Suprapubic skin (tissue), 4 donors: Measurements from ENCODE around the gene AGAP1. TPM values are rescaled to one million over a fixed set of nuclear protein-coding genes. Genes with fewer than 3 reads are reported as not detected.

ENCODE experiments used
- DNase-seq, 2 donors: peaks; one replicate each; pipeline ENCODE4 v3.0.0-alpha.2; 2019; ENCODE audit warnings: low spot score in 2 of 2
- H3K27ac ChIP-seq: fragments of 200-600 bp; sonication (generic); one replicate; pipeline ENCODE4 v1.5.1; 2019
- H3K27me3 ChIP-seq: fragments of 200-600 bp; sonication (generic); one replicate; pipeline ENCODE4 v1.5.1; 2019
- H3K36me3 ChIP-seq: fragments of 200-600 bp; sonication (generic); one replicate; pipeline ENCODE4 v1.5.1; 2019
- H3K4me1 ChIP-seq: fragments of 200-600 bp; sonication (generic); one replicate; pipeline ENCODE4 v1.5.1; 2019
- H3K4me3 ChIP-seq: fragments of 200-600 bp; sonication (generic); one replicate; pipeline ENCODE4 v1.5.1; 2019; ENCODE audit warnings: mild to moderate bottlenecking
- H3K9me3 ChIP-seq: fragments of 200-600 bp; sonication (generic); one replicate; pipeline ENCODE4 v1.5.1; 2019
- CTCF ChIP-seq, 2 donors: fragments of 200-600 bp in 1 of 2; fragments of 450-650 bp in 1 of 2; sonication (generic) in 1 of 2; IDR thresholded peaks; one replicate each; pipeline ENCODE4 v1.5.1; 2016 to 2019; ENCODE audit warnings: antibody characterized with exemption in 2 of 2, mild to moderate bottlenecking in 1 of 2, moderate library complexity in 1 of 2
- EP300 ChIP-seq: sonication (generic); formaldehyde crosslinking; IDR thresholded peaks from one replicate; pipeline ENCODE4 v1.6.1; 2017; ENCODE audit warnings: antibody characterized with exemption
- POLR2A ChIP-seq, 2 donors: fragments of 450-650 bp; IDR thresholded peaks; one replicate each; pipeline ENCODE4 v1.6.1; 2017; ENCODE audit warnings: antibody characterized with exemption in 2 of 2, mild to moderate bottlenecking in 2 of 2, moderate library complexity in 2 of 2
- POLR2AphosphoS5 ChIP-seq, 3 donors: sonication (generic); formaldehyde crosslinking; IDR thresholded peaks; one replicate each; pipeline ENCODE4 v1.6.1; 2017; ENCODE audit warnings: antibody characterized with exemption in 3 of 3
- WGBS: methylation state at CpG from one replicate; pipeline ENCODE4 v1.1.5; 2018; 5-methylcytosine and 5-hydroxymethylcytosine counted together
- total RNA-seq, 4 donors: library from RNA; depleted of rRNA; stranded (reverse); fragments of >200 nt; gene quantifications; one replicate each; pipeline ENCODE4 v1.1.0, GENCODE V29; 2016

Gene AGAP1
- total RNA-seq, 4 donors from 2014 or later: 14.1 to 30.7 (median 19.4) TPM

GRCh38 chr2:236143811-236144210 lies 650.0 kb downstream of the AGAP1 start:
- no peaks in the 10 kb centered on the region for H3K4me1 ChIP-seq
- 97% methylated on average over 10 of the region's 10 CpGs for WGBS
- TF ChIP-seq POLR2AphosphoS5 (IDR thresholded peaks at IDR 0.05) (no peak), CTCF (IDR thresholded peaks at IDR 0.05) (no peak), POLR2A (IDR thresholded peaks at IDR 0.05) (no peak), EP300 (no peak)
- H3K36me3 ChIP-seq: no peaks in the 10 kb centered on the region
- no peaks in the 10 kb centered on the region for H3K9me3 ChIP-seq
- no peak overlapping the region for H3K4me3 ChIP-seq
- H3K27ac ChIP-seq: no peak overlapping the region
- H3K27me3 ChIP-seq: no peaks in the 10 kb centered on the region
- no peak for DNase-seq

GRCh38 chr2:236146436-236146835 lies 652.6 kb downstream of the AGAP1 start:
- H3K27me3 ChIP-seq: no peaks in the 10 kb centered on the region
- 96% methylated on average over 7 of the region's 7 CpGs for WGBS
- H3K4me1 ChIP-seq: no peaks in the 10 kb centered on the region
- no peak overlapping the region for H3K4me3 ChIP-seq
- no peaks in the 10 kb centered on the region for H3K9me3 ChIP-seq
- DNase-seq: no peak
- no peak overlapping the region for H3K27ac ChIP-seq
- TF ChIP-seq POLR2A (IDR thresholded peaks at IDR 0.05): no peak
- TF ChIP-seq CTCF (IDR thresholded peaks at IDR 0.05): no peak
- TF ChIP-seq EP300: no peak
- no peak for TF ChIP-seq POLR2AphosphoS5 (IDR thresholded peaks at IDR 0.05)
- no peaks in the 10 kb centered on the region for H3K36me3 ChIP-seq

GRCh38 chr2:236155406-236155805 lies 661.6 kb downstream of the AGAP1 start:
- no peak for DNase-seq
- Histone ChIP-seq H3K4me1 (peaks cover 5% of the 10 kb centered on the region), H3K27ac (no peak overlapping the region), H3K27me3 (peaks cover 35% of the 10 kb centered on the region), H3K9me3 (no peaks in the 10 kb centered on the region), H3K4me3 (no peak overlapping the region), H3K36me3 (no peaks in the 10 kb centered on the region)
- TF ChIP-seq EP300 (no peak), POLR2AphosphoS5 (IDR thresholded peaks at IDR 0.05) (no peak), POLR2A (IDR thresholded peaks at IDR 0.05) (no peak), CTCF (IDR thresholded peaks at IDR 0.05) (no peak)
- WGBS: 83% methylated on average over 3 of the region's 3 CpGs

DNA sequence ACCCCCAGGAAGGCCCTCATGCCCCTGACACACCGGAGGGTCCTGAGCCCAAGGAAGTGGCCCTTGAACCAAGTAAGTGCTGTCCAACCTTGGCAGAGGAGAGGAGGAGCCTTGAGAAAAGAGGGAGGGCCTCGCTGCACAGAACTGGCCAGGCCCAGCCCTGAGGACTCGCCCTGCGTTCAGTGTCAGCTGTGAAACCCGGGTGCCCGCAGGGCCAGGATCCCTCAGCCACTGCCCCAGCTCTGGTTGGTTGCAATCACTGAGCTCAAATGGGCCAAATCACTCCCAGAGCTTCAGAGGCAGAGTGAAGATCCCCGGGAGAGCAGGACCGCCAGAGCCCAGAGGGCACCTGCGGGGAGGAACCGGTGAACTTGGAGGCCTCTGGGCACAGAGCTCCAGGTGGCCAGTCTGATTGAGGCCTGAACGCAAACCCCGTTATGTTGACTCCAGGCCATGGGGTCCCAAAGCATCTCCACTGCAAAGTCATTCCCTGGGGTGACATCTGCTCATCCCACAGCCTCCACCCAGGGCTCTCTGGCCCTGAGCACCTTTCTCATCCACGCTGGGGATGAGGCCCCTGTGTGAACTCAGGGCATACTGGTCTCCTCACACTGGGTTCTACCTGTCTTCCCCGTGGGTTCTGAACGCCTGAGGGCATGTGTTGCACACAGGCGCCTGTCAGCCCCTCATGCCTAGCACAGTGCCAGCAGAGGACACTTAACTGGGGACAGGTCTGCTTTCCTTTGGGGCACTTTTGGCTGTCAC lies 662.4 kb downstream of the AGAP1 start:
- WGBS: 91% methylated on average over 12 of the region's 16 CpGs

DNA sequence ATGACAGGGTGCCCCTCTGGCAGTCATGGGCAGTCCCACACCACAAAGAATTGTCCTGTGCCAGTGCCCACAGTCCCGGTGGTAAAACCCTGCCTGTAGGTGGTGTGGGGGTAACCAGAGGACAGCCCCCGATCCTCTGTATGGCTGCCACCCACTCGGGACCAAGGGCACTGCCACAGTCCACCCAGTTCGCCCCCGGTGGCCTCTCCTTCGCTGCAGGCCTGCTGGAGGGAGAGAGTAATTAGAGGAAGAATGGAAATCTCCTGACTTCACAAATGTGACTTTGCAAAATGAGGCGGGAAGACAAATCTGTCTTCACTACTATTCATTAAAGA lies 663.0 kb downstream of the AGAP1 start:
- Histone ChIP-seq H3K36me3 (no peaks in the 10 kb centered on the region), H3K9me3 (no peaks in the 10 kb centered on the region), H3K4me3 (no peak overlapping the region), H3K4me1 (peaks cover 5% of the 10 kb centered on the region), H3K27ac (no peak overlapping the region), H3K27me3 (peaks cover 49% of the 10 kb centered on the region)
- WGBS: 89% methylated on average over 7 of the region's 7 CpGs
- DNase-seq: no peak
- TF ChIP-seq POLR2AphosphoS5 (IDR thresholded peaks at IDR 0.05) (no peak), CTCF (IDR thresholded peaks at IDR 0.05) (no peak), EP300 (no peak), POLR2A (IDR thresholded peaks at IDR 0.05) (no peak)

More for the DNA sequence above, 662.4 kb downstream of the AGAP1 start:
- no peak for TF ChIP-seq CTCF (IDR thresholded peaks at IDR 0.05)
- TF ChIP-seq POLR2AphosphoS5 (IDR thresholded peaks at IDR 0.05): no peak
- TF ChIP-seq EP300: no peak
- no peak overlapping the region for H3K4me3 ChIP-seq
- peaks cover 44% of the 10 kb centered on the region for H3K27me3 ChIP-seq
- H3K27ac ChIP-seq: no peak overlapping the region
- DNase-seq: no peak
- H3K9me3 ChIP-seq: no peaks in the 10 kb centered on the region
- H3K36me3 ChIP-seq: no peaks in the 10 kb centered on the region
- H3K4me1 ChIP-seq: peaks cover 5% of the 10 kb centered on the region
